ENCODE results near the gene GRIPAP1. TPM values are rescaled to one million over a fixed set of nuclear protein-coding genes. Genes with fewer than 3 reads are reported as not detected.
"Not testable (repeated sequence)": the region's sequence is repeated elsewhere in the genome, so short reads cannot be mapped to it uniquely, and the experiment has no call there.

The GRIPAP1 gene
- total RNA-seq, 2 donors from 2014 or later: 22.8 to 42.5 TPM

DNA sequence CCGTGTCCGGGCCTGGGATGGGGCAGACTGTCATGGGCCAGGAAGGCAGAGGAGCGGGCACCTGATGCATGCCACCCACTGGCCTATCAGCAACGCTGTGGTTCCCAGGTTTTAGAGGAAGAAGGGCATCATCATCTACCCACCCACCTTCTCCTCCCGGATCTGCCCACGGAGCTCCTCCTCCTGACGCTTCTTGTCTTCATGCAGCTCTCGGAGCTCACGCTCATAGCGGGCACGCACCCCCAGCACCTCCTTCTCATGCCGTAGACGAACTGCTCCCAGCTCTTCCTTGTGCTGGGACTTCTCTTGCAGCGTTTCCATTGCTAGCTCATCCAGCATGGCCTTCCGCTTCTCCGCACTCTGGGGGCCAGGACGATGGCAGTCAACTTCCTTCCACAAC is 19.0 kb downstream of the GRIPAP1 start:
- no peaks in the 10 kb centered on the region for H3K9me3 ChIP-seq
- ATAC-seq (no peak), DNase-seq (no peak)
- WGBS, 2 donors: 90 to 94% methylated on average over 9 to 17 of the region's 17 CpGs
- H3K27me3 ChIP-seq: no peaks in the 10 kb centered on the region
- H3K36me3 ChIP-seq (replicated peaks in 1 of 2; ENCODE audit: insufficient read depth in 1 of 2, low read depth in 2 of 2): peaks cover 0 to 4% of the 10 kb centered on the region in 2 donors
- no peak overlapping the region for H3K4me3 ChIP-seq
- intact Hi-C loops (cut with DNase I): no loop called here
- TF ChIP-seq CTCF (IDR thresholded peaks at IDR 0.05) (no peak), POLR2A (IDR thresholded peaks at IDR 0.05) (no peak)
- no peaks in the 10 kb centered on the region for H3K4me1 ChIP-seq
- H3K27ac ChIP-seq: no peak overlapping the region

DNA sequence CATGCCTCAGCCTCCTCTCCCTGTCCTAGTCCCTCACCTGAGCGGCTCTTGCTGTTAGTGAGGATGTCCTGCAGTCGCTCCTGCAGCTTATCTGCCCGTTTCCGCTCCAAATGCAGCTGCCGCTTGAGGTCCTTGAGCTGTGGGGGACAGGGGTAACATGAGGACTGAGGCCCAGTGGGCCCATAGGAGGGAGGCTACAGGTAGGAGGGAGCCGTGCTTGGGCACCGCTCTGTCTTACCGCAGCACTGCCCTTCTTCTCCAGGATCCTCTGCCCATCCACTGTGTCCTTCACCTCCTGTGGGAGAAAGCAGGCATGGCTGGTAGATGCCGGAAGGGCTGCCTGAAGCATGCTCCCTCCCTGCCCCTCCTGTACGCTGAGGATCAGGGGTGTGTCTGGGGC is 20.9 kb downstream of the GRIPAP1 start:
- intact Hi-C loops (cut with DNase I): no loop called here
- H3K9me3 ChIP-seq: no peaks in the 10 kb centered on the region
- TF ChIP-seq POLR2A (IDR thresholded peaks at IDR 0.05) (no peak), CTCF (IDR thresholded peaks at IDR 0.05) (no peak)
- 85% methylated on average over 8 of the region's 10 CpGs; no CpG with 5 or more reads in 1 of the 2 donors for WGBS, 2 donors
- DNase-seq (no peak), ATAC-seq (no peak)
- peaks cover 0 to 4% of the 10 kb centered on the region in 2 donors for H3K36me3 ChIP-seq (replicated peaks in 1 of 2; ENCODE audit: insufficient read depth in 1 of 2, low read depth in 2 of 2)
- H3K27ac ChIP-seq: no peak overlapping the region
- H3K27me3 ChIP-seq: no peaks in the 10 kb centered on the region
- H3K4me1 ChIP-seq: no peaks in the 10 kb centered on the region
- no peak overlapping the region for H3K4me3 ChIP-seq

- H3K9me3 ChIP-seq; H3K36me3 ChIP-seq (replicated peaks in 1 of 2; ENCODE audit: insufficient read depth in 1 of 2, low read depth in 2 of 2); ATAC-seq; H3K27ac ChIP-seq; intact Hi-C loops (cut with DNase I); H3K27me3 ChIP-seq; H3K4me3 ChIP-seq; H3K4me1 ChIP-seq; DNase-seq: not testable (repeated sequence)
- WGBS, 2 donors: 83 to 90% methylated on average over 3 to 10 of the region's 10 CpGs
Observed at GRCh38 chrX:48980341-48980740, 21.7 kb downstream of the GRIPAP1 start.

DNA sequence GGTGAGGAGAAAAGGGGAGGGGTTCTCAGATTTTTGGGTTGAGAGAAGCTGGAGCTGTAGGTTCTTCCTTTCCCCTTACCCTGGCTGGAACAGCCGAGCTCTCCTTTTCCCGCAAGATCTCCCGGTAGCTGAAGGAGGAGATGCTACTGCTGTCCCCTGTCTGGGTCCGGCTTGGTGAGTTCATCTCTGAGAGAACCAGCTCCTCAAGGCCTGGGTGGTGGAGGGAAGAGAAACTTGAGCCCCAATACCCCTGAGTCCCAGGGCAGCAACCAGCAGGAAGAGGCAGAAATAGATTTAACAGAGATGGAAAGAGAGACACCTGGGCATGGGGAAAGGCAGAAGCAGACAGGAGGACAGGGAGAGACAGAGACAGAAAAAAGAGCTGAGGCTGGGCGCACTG is 23.8 kb downstream of the GRIPAP1 start:
- H3K27ac ChIP-seq: no peak overlapping the region
- no peak for TF ChIP-seq CTCF (IDR thresholded peaks at IDR 0.05)
- no peak for TF ChIP-seq POLR2A (IDR thresholded peaks at IDR 0.05)
- H3K4me1 ChIP-seq: no peaks in the 10 kb centered on the region
- intact Hi-C loops (cut with DNase I): no loop called here
- 86 to 100% methylated on average over 1 to 5 of the region's 5 CpGs for WGBS, 2 donors
- no peaks in the 10 kb centered on the region for H3K27me3 ChIP-seq
- no peak overlapping the region for H3K4me3 ChIP-seq
- DNase-seq: no peak
- H3K9me3 ChIP-seq: no peaks in the 10 kb centered on the region
- ATAC-seq: no peak
- H3K36me3 ChIP-seq (replicated peaks in 1 of 2; ENCODE audit: insufficient read depth in 1 of 2, low read depth in 2 of 2): peaks cover 0 to 4% of the 10 kb centered on the region in 2 donors

- H3K27ac ChIP-seq: no peak overlapping the region
- DNase-seq: no peak
- H3K4me3 ChIP-seq: no peak overlapping the region
- 40 to 91% methylated on average over 2 to 3 of the region's 6 CpGs for WGBS, 2 donors
- peaks cover 12% of the 10 kb centered on the region for H3K4me1 ChIP-seq
- no peaks in the 10 kb centered on the region for H3K9me3 ChIP-seq
- ATAC-seq: no peak
- TF ChIP-seq POLR2A (IDR thresholded peaks at IDR 0.05) (no peak), CTCF (IDR thresholded peaks at IDR 0.05) (no peak)
- H3K36me3 ChIP-seq (replicated peaks in 1 of 2; ENCODE audit: insufficient read depth in 1 of 2, low read depth in 2 of 2): no peaks in the 10 kb centered on the region
- no peaks in the 10 kb centered on the region for H3K27me3 ChIP-seq
- intact Hi-C loops (cut with DNase I): no loop called here
Observed at GRCh38 chrX:48976086-48976485, 26.0 kb downstream of the GRIPAP1 start.

All from body of pancreas (tissue), 4 donors.